GM23338 (cell line): ENCODE measurements around the gene INSRR. TPM values are rescaled to one million over a fixed set of nuclear protein-coding genes. Genes with fewer than 3 reads are reported as not detected.
A peak's percentile ranks its signal among the peaks of the same experiment; 100 is the strongest.

ENCODE experiments used
- ATAC-seq: fragments of 200-7000 bp; cut with Tn5 transposase; 3 replicates; pipeline ENCODE4 v1.9.1; 2020
- DNase-seq: peaks from one replicate; pipeline ENCODE4 v3.0.0-alpha.2; 2015; ENCODE audit warnings: low spot score
- H2AFZ ChIP-seq: fragments of 200-600 bp; sonication (generic); 2 replicates; pipeline ENCODE4 v1.8.0; 2016; ENCODE audit warnings: antibody characterized with exemption, mild to moderate bottlenecking, moderate library complexity
- H3F3A ChIP-seq: fragments of 200-600 bp; sonication (generic); replicated peaks from 2 replicates; pipeline ENCODE4 v1.8.0; 2017; ENCODE audit warnings: antibody characterized with exemption, mixed run types, low read depth
- H3K27ac ChIP-seq: fragments of 200-600 bp; sonication (generic); 2 replicates; pipeline ENCODE4 v1.6.1; 2016; ENCODE audit warnings: low read depth
- H3K27me3 ChIP-seq: fragments of 200-600 bp; sonication (generic); 2 replicates; pipeline ENCODE4 v1.8.0; 2016; ENCODE audit warnings: mild to moderate bottlenecking, mixed run types, moderate library complexity; ENCODE audit not compliant: insufficient read depth
- H3K36me3 ChIP-seq: fragments of 200-600 bp; sonication (generic); 2 replicates; pipeline ENCODE4 v1.8.0; 2016; ENCODE audit warnings: mild to moderate bottlenecking; ENCODE audit not compliant: insufficient read depth
- H3K4me1 ChIP-seq: fragments of 200-600 bp; sonication (generic); 2 replicates; pipeline ENCODE4 v1.8.0; 2016; ENCODE audit warnings: mild to moderate bottlenecking, moderate library complexity; ENCODE audit not compliant: insufficient read depth
- H3K4me2 ChIP-seq: fragments of 200-600 bp; sonication (generic); 2 replicates; pipeline ENCODE4 v1.7.1; 2017; ENCODE audit warnings: mixed run types
- H3K4me3 ChIP-seq: fragments of 200-600 bp; sonication (generic); 2 replicates; pipeline ENCODE4 v1.6.1; 2016; ENCODE audit warnings: mixed run types
- H3K79me2 ChIP-seq: fragments of 200-600 bp; sonication (generic); replicated peaks from 2 replicates; pipeline ENCODE4 v1.8.0; 2017; ENCODE audit warnings: mild to moderate bottlenecking; ENCODE audit not compliant: insufficient read depth
- H3K9me2 ChIP-seq: fragments of 200-600 bp; sonication (generic); 2 replicates; pipeline ENCODE4 v1.8.0; 2017; ENCODE audit not compliant: insufficient read depth
- H4K20me1 ChIP-seq: fragments of 200-600 bp; sonication (generic); replicated peaks from 2 replicates; pipeline ENCODE4 v1.8.0; 2017; ENCODE audit warnings: mild to moderate bottlenecking; ENCODE audit not compliant: insufficient read depth
- H3K27ac Mint-ChIP-seq: 2 replicates; pipeline ENCODE4 v1.8.0; 2020; ENCODE audit warnings: inconsistent platforms, mild to moderate bottlenecking, moderate library complexity, mixed read lengths
- H3K27me3 Mint-ChIP-seq: 3 replicates; pipeline ENCODE4 v1.8.0; 2022; ENCODE audit warnings: low read depth, mild to moderate bottlenecking, moderate library complexity, mixed read lengths, inconsistent platforms; ENCODE audit not compliant: insufficient read depth, poor library complexity
- H3K36me3 Mint-ChIP-seq: 3 replicates; pipeline ENCODE4 v1.8.0; 2021; ENCODE audit warnings: low read depth, mild to moderate bottlenecking, inconsistent platforms, moderate library complexity, mixed read lengths
- H3K4me1 Mint-ChIP-seq: 3 replicates; pipeline ENCODE4 v1.8.0; 2020; ENCODE audit warnings: mild to moderate bottlenecking, inconsistent platforms, mixed read lengths
- H3K4me3 Mint-ChIP-seq: 3 replicates; pipeline ENCODE4 v1.8.0; 2021; ENCODE audit warnings: moderate library complexity, mild to moderate bottlenecking, inconsistent platforms, mixed read lengths
- H3K9me3 Mint-ChIP-seq: 3 replicates; pipeline ENCODE4 v1.8.0; 2020; ENCODE audit warnings: moderate library complexity, mild to moderate bottlenecking, inconsistent platforms, mixed read lengths
- CREB1 ChIP-seq: fragments of 250-450 bp; sonication (Bioruptor Pico); IDR thresholded peaks from 2 replicates; pipeline ENCODE4 v1.5.0; 2020; ENCODE audit warnings: low read depth, mild to moderate bottlenecking, moderate library complexity
- CTCF ChIP-seq, 2 experiments: fragments of 200-600 bp in 1 of 2; sonication (generic) in 1 of 2; conservative IDR thresholded peaks; 2 replicates each; pipeline versions ENCODE4 v1.5.1 to v1.6.1; 2016 to 2017; ENCODE audit warnings: antibody characterized with exemption in 2 of 2, low read depth in 2 of 2, mild to moderate bottlenecking in 2 of 2, moderate library complexity in 1 of 2
- ETS1 ChIP-seq: IDR thresholded peaks from 2 replicates; pipeline ENCODE4 v1.6.1; 2016; ENCODE audit warnings: antibody characterized with exemption
- EZH2 ChIP-seq: fragments of 200-600 bp; sonication (generic); IDR thresholded peaks from one replicate; pipeline ENCODE4 v1.8.0; 2017; ENCODE audit warnings: antibody characterized with exemption, mild to moderate bottlenecking, low read depth; ENCODE audit not compliant: unreplicated experiment
- EZH2phosphoT487 ChIP-seq: fragments of 200-600 bp; sonication (generic); IDR thresholded peaks from one replicate; pipeline ENCODE4 v1.8.1; 2018; ENCODE audit warnings: antibody characterized with exemption; ENCODE audit not compliant: unreplicated experiment
- JUNB ChIP-seq: IDR thresholded peaks from one replicate; pipeline ENCODE4 v1.6.1; 2016; ENCODE audit warnings: antibody characterized with exemption; ENCODE audit not compliant: unreplicated experiment
- NANOG ChIP-seq: IDR thresholded peaks from 2 replicates; pipeline ENCODE4 v1.6.1; 2016; ENCODE audit warnings: antibody characterized with exemption, borderline replicate concordance
- POLR2AphosphoS5 ChIP-seq: IDR thresholded peaks from 2 replicates; pipeline ENCODE4 v1.6.1; 2016; ENCODE audit warnings: antibody characterized with exemption, low read depth
- REST ChIP-seq: IDR thresholded peaks from one replicate; pipeline ENCODE4 v1.6.1; 2018; ENCODE audit warnings: antibody characterized with exemption; ENCODE audit not compliant: unreplicated experiment
- STAT1 ChIP-seq: IDR thresholded peaks from one replicate; pipeline ENCODE4 v1.6.1; 2016; ENCODE audit warnings: antibody characterized with exemption; ENCODE audit not compliant: unreplicated experiment
- ZNF114 ChIP-seq: fragments of 250-450 bp; sonication (Bioruptor Pico); IDR thresholded peaks from 2 replicates; pipeline ENCODE4 v1.5.0; 2020; ENCODE audit warnings: mild to moderate bottlenecking, moderate library complexity
- ZNF331 ChIP-seq: fragments of 250-450 bp; sonication (Bioruptor Pico); IDR thresholded peaks from 2 replicates; pipeline ENCODE4 v1.5.0; 2020; ENCODE audit warnings: low read depth, mild to moderate bottlenecking, moderate library complexity
- ZNF462 ChIP-seq: fragments of 250-450 bp; sonication (Bioruptor Pico); IDR thresholded peaks from 2 replicates; pipeline ENCODE4 v1.5.0; 2020; ENCODE audit warnings: mild to moderate bottlenecking, moderate library complexity
- polyA plus RNA-seq: library from polyadenylated mRNA; unstranded; fragments of >200 nt; fragmentation: Nextera tagmentation; extraction: Ambion mirVana; gene quantifications from 2 replicates; pipeline ENCODE4 v1.2.1, GENCODE V29; 2016
- total RNA-seq: library from RNA; depleted of rRNA; stranded (reverse); fragments of >200 nt; shearing (Covaris generic); gene quantifications from 2 replicates; pipeline ENCODE4 v1.2.3, GENCODE V29; 2014

The INSRR gene
- total and polyA plus RNA-seq, 2 experiments from 2014 or later: not detected

GRCh38 chr1:156893048-156893953, 34.4 kb upstream of the INSRR start, which contains the start of gene PEAR1:
PEAR1 (plus strand) TSS chr1:156893718; CDS start chr1:156903927, 10,209 bp downstream.
- DNase-seq (peak; percentile 69), ATAC-seq (peak; percentile 35)
- Histone ChIP-seq H2AFZ (peak within 1 kb of the TSS; percentile 72; the same call in 1 of the 2 replicates), H3K27me3 (peaks cover 68% of the 10 kb centered on the region), H3K36me3 (no peaks in the 10 kb centered on the region), H3K4me1 (no peaks in the 10 kb centered on the region; the same call in 1 of the 2 replicates), H4K20me1 (no peaks in the 10 kb centered on the region; the same call in 1 of the 2 replicates), H3K27ac (no peak within 1 kb of the TSS), H3K4me2 (peak within 1 kb of the TSS; percentile 80), H3K79me2 (no peaks in the 10 kb centered on the region), H3K4me3 (peak within 1 kb of the TSS; percentile 64), H3F3A (no peaks in the 10 kb centered on the region), H3K9me2 (no peaks in the 10 kb centered on the region)
- H3K4me3 Mint-ChIP-seq: peak within 1 kb of the TSS; percentile 64
- no peaks in the 10 kb centered on the region; the same call in 2 of the 3 replicates for H3K36me3 Mint-ChIP-seq
- H3K27ac Mint-ChIP-seq: no peak within 1 kb of the TSS
- H3K9me3 Mint-ChIP-seq: no peaks in the 10 kb centered on the region
- TF ChIP-seq STAT1 (no peak), POLR2AphosphoS5 (no peak), ZNF462 (CRISPR knock-in tag) (no peak), ETS1 (no peak), CTCF (conservative IDR thresholded peaks at IDR 0.05; ENCODE audit: low read depth in 2 of 2) (peak; percentile 24 to 44; a peak in 3 of 4 replicates), EZH2 (peak; percentile 65), CREB1 (CRISPR knock-in tag) (0 out of 2 replicates have a peak, but pooled peaks have one; percentile 10), ZNF331 (no peak), NANOG (no peak), REST (no peak), EZH2phosphoT487 (no peak), JUNB (no peak), ZNF114 (CRISPR knock-in tag) (no peak)
- H3K27me3 Mint-ChIP-seq: peaks cover 53% of the 10 kb centered on the region
- peaks cover 28% of the 10 kb centered on the region for H3K4me1 Mint-ChIP-seq
